Activated T-cell treated with anti-CD3 and anti-CD28 coated beads for 48 hours (primary cell): Measurements from ENCODE around the gene GSTP1.
"Not testable (repeated sequence)": the region's sequence is repeated elsewhere in the genome, so short reads cannot be mapped to it uniquely, and the experiment has no call there.

ENCODE experiments used
- DNase-seq: peaks from one replicate; pipeline ENCODE4 v3.0.0-alpha.2; 2020; ENCODE audit warnings: low read depth

GSTP1 gene

DNA sequence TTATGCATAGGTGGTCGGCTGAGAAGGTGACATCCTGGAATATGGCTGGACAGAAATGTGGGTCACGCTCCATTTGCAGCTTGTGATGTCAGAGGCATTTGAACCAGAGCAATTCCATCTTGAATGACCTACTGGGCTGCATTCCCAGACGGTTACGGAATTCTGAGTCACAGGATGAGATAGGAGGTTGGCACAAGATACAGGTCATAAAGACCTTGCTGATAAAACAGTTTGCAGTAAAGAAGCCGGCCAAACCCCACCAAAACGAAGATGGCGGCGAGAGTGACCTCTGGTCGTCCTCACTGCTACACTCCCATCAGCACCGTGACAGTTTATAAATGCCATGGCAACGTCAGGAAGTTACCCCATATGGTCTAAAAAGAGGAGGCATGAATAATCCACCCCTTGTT is 19.9 kb upstream of the GSTP1 start:
- DNase-seq: not testable (repeated sequence)

DNA sequence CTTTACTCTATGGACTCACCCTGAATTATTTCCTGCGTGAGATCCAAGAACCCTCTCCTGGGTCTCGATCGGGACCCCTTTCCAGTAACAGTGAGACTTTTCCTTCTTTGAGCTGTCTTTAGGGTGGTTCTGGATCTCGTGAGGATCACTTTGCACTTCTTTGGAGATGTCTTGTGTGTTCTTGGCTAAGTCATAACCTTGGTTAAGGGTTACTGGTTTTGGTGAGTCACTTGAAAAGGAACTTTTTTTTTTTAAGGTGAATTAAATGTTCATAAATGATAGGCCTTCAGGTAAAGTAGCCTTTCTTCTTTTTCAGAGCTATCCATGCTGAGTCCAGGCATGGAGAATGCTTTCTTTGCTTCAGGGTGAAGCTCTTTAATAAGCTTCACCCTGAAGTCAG is 19.4 kb upstream of the GSTP1 start:
- no peak for DNase-seq

DNA sequence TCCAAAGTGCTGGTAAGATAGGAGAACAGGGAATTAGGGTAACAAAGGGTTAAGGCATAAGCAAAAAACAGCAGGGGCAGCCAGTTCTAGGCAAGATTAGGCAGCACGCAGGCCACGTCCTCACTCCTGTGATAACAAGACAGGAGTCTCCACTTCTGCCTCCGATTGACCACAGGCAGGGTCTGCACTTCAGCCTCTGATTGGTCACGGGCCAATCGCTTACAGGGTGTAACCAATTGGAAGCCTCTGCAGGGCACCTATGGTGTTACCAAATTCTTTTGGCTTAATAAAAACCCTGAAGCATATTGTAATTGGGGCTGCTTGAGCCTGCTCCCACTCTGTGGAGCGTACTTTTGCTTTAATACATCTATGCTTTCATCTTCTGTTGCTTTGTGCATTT is 12.2 kb upstream of the GSTP1 start:
- no peak for DNase-seq

DNA sequence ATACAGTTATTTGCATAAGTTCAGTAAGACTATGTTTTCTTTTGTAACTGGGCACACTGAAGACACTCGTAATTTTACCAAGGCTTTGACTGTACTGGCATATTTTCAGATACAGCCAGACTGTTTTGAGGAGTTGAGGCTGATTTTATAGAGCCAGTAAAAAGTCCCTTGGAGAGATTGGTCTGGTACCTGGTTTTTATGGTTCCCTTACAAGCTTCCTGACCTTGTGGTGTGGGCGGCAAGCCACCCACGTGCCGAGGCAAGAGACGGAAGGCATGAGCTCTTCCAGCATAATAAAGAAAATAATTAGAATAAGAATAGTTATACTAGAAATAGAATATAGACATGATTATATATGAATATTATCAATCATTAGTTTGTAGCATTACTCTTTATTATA is 11.3 kb upstream of the GSTP1 start:
- no peak for DNase-seq

DNA sequence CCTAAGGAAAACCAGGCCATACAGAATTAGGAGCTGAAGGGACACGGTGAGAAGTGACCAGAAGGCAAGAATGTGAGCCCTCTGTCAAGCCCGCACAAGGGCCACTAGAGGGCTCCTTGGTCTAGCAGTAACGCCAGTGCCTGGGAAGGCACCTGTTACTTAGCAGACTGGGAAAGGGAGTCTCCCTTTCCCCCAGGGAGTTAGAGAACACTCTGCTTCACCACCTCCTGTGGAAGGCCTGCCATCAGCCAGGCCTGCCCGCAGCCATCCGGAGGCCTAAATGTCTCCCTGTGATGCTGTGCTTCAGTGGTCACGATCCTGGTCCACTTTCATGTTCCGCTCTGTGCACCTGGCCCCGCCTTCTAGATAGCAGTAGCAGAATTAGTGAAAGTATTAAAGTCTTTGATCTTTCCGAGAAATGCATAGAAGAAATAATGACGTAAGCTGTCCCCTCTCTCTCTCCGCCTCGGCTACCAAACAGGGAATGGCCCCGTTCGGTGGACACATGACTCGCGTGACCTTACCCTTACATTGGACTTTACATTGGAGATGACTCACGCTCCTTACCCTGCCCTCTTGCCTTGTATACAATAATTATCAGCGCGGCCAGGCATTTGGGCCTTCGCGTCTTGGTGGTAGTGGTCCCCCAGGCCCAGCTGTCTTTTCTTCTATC is 10.7 kb upstream of the GSTP1 start:
- DNase-seq: no peak

DNA sequence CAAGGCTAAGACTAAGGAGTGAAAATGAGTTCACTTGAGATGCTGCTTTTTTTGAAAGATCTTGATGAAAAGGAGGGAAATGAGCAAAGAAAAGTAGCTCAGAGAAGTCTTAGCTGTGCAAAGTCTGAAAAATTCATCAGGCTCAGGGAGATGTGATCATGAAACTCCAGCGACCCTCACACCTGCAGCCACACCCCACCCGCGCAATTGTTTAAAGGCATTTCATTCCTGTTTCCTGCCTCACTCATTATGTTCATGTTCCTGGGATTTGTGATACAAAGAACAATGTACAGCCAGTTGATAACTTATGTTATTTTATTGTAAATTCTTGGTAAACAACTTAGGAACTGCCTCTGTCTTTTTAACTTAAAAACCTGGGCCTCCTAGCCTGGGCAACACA is 8.7 kb upstream of the GSTP1 start:
- no peak for DNase-seq

DNA sequence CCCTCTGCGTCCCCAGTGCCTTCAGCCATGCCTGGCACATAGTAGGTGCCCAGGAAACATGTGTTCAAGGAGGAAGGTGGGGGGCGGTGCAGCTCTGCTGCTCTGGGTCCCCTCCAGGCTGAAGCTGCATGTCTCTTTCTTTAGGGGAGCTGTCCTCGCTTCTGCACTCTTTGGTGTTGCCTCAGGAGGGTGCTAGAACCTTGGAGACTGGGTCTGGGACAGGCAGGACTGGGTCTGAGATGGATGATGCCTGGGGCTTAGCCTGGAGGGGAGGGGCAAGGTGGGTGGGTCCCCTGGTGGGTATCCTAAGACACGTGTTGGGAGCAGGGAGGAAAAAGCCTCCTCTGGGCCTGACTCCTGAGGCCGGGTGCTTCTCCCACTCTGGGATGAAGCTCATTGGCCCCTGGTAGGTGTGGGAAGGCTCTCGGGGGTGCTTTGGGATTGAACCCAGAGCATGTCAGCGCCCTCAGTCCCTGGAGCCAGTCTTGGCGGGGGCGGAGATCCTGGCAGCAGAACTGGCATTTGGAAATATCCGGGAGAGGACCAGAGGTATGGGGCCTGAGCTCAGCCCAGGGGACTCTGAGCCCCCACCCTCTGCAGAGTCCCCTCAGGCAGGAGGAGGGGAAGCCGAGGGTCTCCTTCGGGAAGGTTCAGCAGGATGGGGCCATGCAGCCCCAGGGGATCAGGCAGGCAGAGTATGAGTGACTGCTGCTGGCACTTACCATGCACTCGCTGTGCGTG is 6.7 kb upstream of the GSTP1 start:
- DNase-seq: no peak

DNA sequence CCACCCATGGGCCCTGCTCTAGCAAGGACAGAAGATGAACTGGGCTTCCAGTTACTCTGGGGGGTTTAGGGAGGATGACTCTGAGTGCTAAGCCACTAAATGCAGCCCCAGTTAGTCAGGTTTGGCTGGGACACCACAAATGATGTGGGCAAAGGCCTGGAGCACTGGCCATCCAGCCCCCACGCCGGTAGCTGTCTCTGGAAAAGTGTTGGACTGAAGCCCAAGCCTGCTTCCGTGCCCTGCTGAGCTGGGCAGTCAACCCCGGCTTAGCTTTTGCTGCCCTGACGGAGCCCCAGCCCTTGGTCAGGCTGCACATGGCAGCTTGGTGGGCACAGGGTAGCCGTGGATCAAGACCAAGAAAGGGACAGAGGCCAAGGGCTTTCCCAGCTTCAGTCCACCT is 5.7 kb upstream of the GSTP1 start:
- no peak for DNase-seq

DNA sequence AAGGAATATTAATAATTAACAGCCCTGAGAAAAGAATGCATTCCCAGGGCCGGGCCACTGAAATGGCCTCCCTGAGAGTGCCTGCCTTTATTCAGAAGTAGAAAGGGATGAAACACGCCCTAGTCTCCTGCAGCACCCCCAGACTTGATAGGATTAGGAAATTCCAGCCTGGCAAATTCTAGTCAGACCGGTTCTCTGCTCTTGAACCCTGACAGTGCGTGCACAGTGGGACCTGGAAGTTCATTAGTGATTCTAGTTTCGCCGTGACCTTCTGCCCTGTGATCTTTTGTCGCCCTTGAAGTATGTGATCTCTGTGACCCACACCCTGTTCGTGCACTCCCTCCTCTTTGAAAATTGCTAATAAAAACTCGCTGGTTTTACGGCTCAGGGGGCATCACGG is 2.1 kb upstream of the GSTP1 start:
- no peak for DNase-seq

DNA sequence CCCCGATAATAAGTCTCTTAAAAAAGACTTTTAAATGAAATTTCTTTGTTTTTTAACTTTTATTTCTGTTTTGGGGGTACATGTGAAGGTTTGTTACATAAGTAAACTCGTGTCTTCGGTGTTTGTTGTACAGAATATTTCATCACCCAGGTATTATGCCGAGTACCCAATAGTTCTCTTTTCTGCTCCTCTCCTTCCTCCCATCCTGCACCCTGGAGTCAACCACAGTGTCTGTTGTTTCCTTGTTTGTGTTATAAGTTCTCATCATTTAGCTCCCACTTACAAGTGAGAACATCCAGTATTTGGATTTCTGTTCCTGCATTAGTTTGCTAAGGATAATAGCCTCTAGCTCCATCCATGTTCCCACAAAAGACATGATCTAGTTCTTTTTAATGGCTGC is 1.6 kb upstream of the GSTP1 start:
- DNase-seq: no peak

DNA sequence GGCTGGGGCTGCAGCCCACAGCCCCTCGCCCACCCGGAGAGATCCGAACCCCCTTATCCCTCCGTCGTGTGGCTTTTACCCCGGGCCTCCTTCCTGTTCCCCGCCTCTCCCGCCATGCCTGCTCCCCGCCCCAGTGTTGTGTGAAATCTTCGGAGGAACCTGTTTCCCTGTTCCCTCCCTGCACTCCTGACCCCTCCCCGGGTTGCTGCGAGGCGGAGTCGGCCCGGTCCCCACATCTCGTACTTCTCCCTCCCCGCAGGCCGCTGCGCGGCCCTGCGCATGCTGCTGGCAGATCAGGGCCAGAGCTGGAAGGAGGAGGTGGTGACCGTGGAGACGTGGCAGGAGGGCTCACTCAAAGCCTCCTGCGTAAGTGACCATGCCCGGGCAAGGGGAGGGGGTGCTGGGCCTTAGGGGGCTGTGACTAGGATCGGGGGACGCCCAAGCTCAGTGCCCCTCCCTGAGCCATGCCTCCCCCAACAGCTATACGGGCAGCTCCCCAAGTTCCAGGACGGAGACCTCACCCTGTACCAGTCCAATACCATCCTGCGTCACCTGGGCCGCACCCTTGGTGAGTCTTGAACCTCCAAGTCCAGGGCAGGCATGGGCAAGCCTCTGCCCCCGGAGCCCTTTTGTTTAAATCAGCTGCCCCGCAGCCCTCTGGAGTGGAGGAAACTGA is 731 bp downstream of the GSTP1 start:
- no peak for DNase-seq

DNA sequence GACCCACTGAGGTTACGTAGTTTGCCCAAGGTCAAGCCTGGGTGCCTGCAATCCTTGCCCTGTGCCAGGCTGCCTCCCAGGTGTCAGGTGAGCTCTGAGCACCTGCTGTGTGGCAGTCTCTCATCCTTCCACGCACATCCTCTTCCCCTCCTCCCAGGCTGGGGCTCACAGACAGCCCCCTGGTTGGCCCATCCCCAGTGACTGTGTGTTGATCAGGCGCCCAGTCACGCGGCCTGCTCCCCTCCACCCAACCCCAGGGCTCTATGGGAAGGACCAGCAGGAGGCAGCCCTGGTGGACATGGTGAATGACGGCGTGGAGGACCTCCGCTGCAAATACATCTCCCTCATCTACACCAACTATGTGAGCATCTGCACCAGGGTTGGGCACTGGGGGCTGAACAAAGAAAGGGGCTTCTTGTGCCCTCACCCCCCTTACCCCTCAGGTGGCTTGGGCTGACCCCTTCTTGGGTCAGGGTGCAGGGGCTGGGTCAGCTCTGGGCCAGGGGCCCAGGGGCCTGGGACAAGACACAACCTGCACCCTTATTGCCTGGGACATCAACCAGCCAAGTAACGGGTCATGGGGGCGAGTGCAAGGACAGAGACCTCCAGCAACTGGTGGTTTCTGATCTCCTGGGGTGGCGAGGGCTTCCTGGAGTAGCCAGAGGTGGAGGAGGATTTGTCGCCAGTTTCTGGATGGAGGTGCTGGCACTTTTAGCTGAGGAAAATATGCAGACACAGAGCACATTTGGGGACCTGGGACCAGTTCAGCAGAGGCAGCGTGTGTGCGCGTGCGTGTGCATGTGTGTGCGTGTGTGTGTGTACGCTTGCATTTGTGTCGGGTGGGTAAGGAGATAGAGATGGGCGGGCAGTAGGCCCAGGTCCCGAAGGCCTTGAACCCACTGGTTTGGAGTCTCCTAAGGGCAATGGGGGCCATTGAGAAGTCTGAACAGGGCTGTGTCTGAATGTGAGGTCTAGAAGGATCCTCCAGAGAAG is 1.6 kb downstream of the GSTP1 start:
- DNase-seq: no peak

DNA sequence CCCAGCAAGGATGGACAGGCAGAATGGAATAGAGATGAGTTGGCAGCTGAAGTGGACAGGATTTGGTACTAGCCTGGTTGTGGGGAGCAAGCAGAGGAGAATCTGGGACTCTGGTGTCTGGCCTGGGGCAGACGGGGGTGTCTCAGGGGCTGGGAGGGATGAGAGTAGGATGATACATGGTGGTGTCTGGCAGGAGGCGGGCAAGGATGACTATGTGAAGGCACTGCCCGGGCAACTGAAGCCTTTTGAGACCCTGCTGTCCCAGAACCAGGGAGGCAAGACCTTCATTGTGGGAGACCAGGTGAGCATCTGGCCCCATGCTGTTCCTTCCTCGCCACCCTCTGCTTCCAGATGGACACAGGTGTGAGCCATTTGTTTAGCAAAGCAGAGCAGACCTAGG is 2.3 kb downstream of the GSTP1 start:
- no peak for DNase-seq

DNA sequence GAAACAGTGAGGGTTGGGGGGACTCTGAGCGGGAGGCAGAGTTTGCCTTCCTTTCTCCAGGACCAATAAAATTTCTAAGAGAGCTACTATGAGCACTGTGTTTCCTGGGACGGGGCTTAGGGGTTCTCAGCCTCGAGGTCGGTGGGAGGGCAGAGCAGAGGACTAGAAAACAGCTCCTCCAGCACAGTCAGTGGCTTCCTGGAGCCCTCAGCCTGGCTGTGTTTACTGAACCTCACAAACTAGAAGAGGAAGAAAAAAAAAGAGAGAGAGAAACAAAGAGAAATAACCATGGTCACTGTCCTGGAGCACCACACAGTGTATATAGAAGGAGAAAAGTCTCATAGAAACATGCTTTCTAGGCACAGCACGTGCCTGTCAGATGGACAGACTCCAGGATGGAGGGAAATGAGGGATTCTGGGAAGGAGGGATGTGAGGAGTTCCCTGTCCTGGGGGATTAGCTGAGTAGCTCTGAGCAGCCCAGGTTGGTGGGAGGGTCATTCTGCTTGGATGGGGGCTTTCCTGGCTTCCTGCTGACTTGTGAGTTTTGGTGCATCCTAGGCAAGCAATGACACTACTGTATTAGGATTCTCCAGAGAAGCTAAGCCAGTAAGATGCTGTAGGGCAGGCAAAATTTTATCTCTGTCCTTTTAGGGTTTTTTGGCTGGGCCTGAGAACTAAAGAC is 3.1 kb downstream of the GSTP1 start:
- DNase-seq: no peak

DNA sequence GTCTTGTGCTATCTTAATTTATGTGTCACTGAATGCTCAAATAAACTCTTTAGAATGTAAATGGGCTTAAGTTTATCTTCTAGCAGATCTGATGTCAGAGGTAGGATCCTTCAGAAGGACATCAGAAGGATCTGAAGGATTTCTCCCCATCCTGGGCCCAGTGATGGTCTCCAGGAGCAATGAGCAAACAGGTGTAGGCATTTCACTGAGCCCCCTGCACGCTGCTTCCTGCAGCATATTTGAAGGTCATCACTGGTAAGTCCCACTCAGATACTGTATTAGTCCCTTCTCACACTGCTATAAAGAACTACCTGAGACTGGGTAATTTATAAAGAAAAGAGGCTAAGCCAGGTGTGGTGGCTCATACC is 4.5 kb downstream of the GSTP1 start:
- no peak for DNase-seq

DNA sequence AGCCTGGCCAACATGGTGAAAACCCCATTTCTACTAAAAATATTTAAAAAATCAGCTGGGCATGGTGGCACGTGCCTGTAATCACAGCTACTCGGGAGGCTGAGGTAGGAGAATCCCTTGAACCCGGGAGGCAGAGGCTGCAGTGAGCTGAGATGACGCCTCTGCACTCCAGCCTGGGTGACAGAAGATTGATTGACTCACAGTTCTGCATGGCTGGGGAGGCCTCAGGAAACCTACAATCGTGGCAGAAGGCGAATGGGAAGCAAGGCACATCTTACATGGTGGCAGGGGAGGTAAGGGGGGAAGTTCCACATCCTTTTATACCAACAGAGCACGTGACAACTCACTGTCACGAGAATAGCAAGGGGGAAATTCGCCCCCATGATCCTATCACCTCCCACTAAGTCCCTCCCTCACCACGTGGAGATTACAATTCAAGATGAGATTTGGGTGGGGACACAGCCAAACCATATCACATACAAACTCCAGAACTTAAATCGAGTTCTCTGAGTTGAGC is 5.3 kb downstream of the GSTP1 start:
- not testable (repeated sequence) for DNase-seq

DNA sequence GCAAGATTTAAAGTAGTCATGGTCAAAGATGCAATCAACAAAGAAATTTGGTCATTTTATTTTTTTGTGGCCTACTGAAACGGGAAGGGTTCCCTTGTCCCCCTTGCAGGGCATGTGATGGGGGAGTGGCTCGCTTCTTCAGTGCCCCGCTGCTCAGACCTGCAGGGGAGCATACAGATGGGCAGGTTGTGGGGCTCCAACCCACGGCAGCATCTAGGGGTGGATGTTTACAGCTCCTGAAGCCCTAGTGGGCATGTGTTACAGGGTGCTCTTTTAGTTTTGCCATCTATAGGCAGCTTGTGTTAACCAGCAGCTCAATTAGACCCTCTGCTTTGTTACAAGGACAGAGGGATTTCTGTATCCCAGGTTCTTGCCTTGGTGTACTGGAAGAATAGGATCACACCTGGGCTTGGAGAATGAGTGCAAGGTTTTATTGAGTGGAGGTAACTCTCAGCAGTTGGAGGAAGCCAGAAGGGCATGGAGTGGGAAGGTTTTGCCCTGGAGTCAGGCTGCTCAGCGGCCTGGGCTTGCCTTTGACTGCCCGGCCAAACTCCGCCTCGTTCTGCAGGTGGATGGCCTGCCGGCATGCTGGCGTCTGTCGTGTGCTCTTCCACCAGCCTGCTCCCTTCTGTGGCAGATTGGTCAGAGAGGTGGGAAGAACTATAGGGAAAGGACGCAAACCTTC is 9.4 kb downstream of the GSTP1 start:
- no peak for DNase-seq

DNA sequence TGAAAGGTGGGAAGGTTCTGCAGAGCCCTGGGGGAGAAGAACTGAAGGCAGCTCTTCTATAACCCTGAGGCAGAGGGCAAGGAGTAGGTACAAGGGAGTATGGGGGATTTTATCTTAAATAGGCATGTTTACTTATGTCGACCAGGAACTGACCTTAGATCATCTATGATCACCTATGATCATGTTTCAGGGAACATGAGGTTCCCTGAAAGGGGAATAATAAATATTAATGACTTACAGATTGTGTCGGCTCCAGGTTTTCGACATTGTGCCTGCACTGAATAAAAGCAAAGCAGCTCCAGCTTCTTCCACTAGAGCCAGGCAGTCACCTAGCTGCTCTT is 9.9 kb downstream of the GSTP1 start:
- DNase-seq: no peak

DNA sequence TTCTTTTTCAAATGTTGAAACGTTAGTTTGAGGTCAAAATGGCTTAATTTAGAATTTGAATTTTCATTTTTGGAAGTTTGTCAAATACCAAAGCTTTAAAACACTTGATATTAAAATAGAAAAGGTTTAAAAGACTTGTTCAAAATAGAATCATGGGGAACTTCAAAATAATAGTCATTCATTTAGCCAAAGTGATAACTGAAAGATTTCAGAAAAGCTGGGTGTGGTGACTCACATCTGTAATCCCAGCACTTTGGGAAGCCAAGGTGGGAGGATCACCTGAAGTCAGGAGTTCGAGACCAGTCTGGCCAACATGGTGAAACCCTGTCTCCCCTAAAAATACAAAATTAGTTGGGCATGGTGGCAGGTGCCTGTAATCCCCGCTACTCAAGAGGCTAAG is 10.9 kb downstream of the GSTP1 start:
- DNase-seq: no peak

DNA sequence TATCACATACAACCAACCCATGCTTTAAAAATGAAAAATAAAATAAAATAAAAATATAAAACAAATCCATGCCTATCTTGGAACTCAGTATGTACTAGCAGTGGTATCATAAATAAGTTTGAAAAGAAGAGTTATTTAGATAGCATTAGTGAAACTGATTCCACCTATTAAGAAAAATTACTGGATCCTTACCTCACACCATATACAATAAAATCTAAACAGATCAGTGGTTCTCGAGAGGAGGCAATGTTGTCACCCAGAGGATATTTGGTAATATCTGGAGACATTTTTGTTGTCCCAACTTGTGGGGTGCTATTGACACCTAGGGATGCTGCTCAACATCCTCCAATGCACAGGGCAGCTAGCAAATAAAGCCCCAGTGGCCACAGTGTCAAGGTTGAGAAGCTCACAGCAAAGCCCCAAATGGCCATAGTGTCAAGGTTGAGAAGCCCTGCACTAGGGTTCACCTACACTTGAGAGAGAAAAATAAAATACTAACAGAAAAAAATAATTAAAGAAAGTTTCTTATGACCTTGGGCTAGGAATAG is 13.2 kb downstream of the GSTP1 start:
- no peak for DNase-seq

DNA sequence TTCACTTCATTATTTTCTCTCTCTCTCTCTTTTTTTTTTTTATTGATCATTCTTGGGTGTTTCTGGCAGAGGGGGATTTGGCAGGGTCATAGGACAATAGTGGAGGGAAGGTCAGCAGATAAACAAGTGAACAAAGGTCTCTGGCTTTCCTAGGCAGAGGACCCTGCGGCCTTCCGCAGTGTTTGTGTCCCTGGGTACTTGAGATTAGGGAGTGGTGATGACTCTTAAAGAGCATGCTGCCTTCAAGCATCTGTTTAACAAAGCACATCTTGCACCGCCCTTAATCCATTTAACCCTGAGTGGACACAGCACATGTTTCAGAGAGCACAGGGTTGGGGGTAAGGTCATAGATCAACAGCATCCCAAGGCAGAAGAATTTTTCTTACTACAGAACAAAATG is 13.8 kb downstream of the GSTP1 start:
- not testable (repeated sequence) for DNase-seq
